Stimulated activated CD4-positive, alpha-beta T cell treated with anti-CD3 and anti-CD28 coated beads, TNF-alpha, amount 100 ng/mL, for 48 hours (primary cell): Measurements from ENCODE around the gene TXNRD2.

ENCODE experiments used
- DNase-seq, 3 donors: peaks; one replicate each; pipeline ENCODE4 v3.0.0-alpha.2; 2020; ENCODE audit warnings: low read depth in 3 of 3

The TXNRD2 gene

GRCh38 chr22:19966908-19967750 lies 25.5 kb upstream of the TXNRD2 start:
- no peak for DNase-seq

GRCh38 chr22:19965771-19966709 lies 24.4 kb upstream of the TXNRD2 start:
- DNase-seq = no peak

- no peak for DNase-seq
Measured at GRCh38 chr22:19964701-19965386, 23.2 kb upstream of the TXNRD2 start.

GRCh38 chr22:19963863-19964642 lies 22.4 kb upstream of the TXNRD2 start:
- DNase-seq = no peak

GRCh38 chr22:19962909-19963806 lies 21.5 kb upstream of the TXNRD2 start:
- DNase-seq = peak in 1 of 3 donors; percentile 63

- DNase-seq = peak; percentile 47 to 78 (median 61)
Measured at GRCh38 chr22:19962246-19962908, 20.8 kb upstream of the TXNRD2 start.

GRCh38 chr22:19961868-19962245 lies 20.2 kb upstream of the TXNRD2 start:
- DNase-seq = no peak

- DNase-seq = no peak
Measured at GRCh38 chr22:19961201-19961580, 19.6 kb upstream of the TXNRD2 start.

GRCh38 chr22:19960491-19961200 lies 19.0 kb upstream of the TXNRD2 start:
- no peak for DNase-seq

GRCh38 chr22:19959587-19960490 lies 18.2 kb upstream of the TXNRD2 start:
- DNase-seq = no peak

GRCh38 chr22:19959043-19959586 lies 17.5 kb upstream of the TXNRD2 start:
- DNase-seq = no peak

GRCh38 chr22:19958083-19959042 lies 16.7 kb upstream of the TXNRD2 start:
- DNase-seq = no peak

- no peak for DNase-seq
Measured at GRCh38 chr22:19957445-19957844, 15.8 kb upstream of the TXNRD2 start.

- DNase-seq = no peak
Measured at GRCh38 chr22:19955241-19956128, 13.9 kb upstream of the TXNRD2 start.

GRCh38 chr22:19951346-19951745 lies 9.7 kb upstream of the TXNRD2 start:
- no peak for DNase-seq
